Brain microvascular endothelial cell (primary cell): ENCODE results near the gene TMEM52.

Experiments
- DNase-seq: peaks from one replicate; pipeline ENCODE4 v3.0.0-alpha.2; 2020
- H3K27ac ChIP-seq: fragments of 250-450 bp; sonication (Bioruptor Pico); 2 replicates; pipeline ENCODE4 v1.5.1; 2020; ENCODE audit warnings: mild to moderate bottlenecking, moderate library complexity
- H3K27me3 ChIP-seq: fragments of 250-450 bp; sonication (Bioruptor Pico); replicated peaks from 2 replicates; pipeline ENCODE4 v1.5.1; 2020; ENCODE audit warnings: mild to moderate bottlenecking
- H3K36me3 ChIP-seq: fragments of 250-450 bp; sonication (Bioruptor Pico); replicated peaks from 2 replicates; pipeline ENCODE4 v1.5.1; 2020; ENCODE audit warnings: mild to moderate bottlenecking
- H3K4me3 ChIP-seq: 2 replicates; pipeline ENCODE4 v1.5.1; 2011; ENCODE audit warnings: low read depth, mild to moderate bottlenecking, control low read depth, low read length, moderate library complexity
- in situ Hi-C: cut with HindIII; loops from 2 replicates; pipeline ENCODE4 v1.10.0; 2017; ENCODE audit warnings: low sequenced_read_pairs, low pct_ligation_motif_present
- TF ChIP-seq, protein P1 (sequence below): IDR thresholded peaks from 2 replicates; pipeline ENCODE4 v1.5.1; 2011; ENCODE audit warnings: low read depth, mild to moderate bottlenecking, moderate library complexity, low read length, control low read depth, inconsistent platforms; ENCODE audit errors: missing control alignments

Gene TMEM52

DNA sequence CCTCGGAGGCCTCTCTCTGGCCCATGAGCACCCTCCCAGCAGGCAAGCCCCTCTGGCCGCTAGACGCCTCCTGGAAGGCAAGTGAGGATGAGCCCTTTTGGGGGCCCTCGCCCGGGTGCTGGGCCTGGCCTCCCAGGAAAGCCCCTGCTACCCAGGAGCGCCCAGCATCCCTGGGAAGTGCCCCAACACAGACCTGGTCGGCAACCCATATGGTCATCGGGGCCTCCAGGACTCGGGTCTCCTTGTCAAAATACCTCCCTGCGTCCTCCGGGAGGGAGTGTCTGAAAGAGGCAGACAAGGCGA, 21.0 kb upstream of the TMEM52 start:
- in situ Hi-C loops = no loop called here
- peaks cover 14% of the 10 kb centered on the region for H3K27me3 ChIP-seq

DNA sequence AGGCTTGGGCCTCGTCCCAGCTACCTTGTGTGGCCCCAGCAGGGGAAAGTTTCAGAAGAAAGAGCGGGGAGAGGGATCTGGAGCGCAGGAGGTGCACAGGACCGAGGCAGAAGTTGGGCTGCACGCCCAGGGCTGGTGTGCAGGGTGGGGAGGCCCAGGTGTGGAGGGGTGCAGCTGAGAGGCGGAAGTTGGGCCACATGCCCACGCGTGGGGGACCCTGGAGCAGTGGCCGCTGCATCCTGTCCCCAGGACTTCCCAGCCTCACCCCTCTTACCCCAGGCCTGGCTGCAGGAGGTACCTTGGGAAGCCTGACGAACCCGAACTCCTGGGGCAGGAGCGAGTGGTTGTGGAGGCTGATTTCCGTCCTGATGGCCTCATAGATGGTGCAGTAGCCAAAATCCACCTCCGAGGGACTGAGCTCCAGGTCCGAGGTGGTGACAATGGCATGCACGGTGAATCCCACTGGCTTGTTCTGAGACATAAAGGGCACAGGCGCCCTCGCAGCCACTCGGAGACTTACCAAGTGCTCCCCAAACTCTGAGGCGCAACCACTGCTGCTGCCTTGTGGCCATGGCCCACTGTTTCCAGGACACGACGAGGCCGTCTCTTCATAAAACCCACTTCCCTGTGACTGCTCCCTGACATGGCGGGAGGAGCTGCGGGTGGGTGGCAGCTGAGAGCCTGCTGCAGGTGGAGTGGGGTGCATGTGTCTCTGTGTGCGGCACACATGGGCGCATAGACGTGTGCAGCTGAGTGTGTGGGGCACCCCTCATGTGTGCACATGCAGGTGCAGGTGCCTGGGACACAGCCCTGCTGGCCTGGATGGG, 20.4 kb upstream of the TMEM52 start:
- no peak for DNase-seq
- TF ChIP-seq, protein P1, sequence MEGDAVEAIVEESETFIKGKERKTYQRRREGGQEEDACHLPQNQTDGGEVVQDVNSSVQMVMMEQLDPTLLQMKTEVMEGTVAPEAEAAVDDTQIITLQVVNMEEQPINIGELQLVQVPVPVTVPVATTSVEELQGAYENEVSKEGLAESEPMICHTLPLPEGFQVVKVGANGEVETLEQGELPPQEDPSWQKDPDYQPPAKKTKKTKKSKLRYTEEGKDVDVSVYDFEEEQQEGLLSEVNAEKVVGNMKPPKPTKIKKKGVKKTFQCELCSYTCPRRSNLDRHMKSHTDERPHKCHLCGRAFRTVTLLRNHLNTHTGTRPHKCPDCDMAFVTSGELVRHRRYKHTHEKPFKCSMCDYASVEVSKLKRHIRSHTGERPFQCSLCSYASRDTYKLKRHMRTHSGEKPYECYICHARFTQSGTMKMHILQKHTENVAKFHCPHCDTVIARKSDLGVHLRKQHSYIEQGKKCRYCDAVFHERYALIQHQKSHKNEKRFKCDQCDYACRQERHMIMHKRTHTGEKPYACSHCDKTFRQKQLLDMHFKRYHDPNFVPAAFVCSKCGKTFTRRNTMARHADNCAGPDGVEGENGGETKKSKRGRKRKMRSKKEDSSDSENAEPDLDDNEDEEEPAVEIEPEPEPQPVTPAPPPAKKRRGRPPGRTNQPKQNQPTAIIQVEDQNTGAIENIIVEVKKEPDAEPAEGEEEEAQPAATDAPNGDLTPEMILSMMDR = no peak
- H3K36me3 ChIP-seq = no peaks in the 10 kb centered on the region
- in situ Hi-C loops = no loop called here
- H3K27me3 ChIP-seq = peaks cover 14% of the 10 kb centered on the region
- no peak overlapping the region for H3K27ac ChIP-seq
- H3K4me3 ChIP-seq = no peak overlapping the region

More for the DNA sequence above, 21.0 kb upstream of the TMEM52 start:
- H3K36me3 ChIP-seq = no peaks in the 10 kb centered on the region
- DNase-seq = no peak
- H3K27ac ChIP-seq = no peak overlapping the region
- H3K4me3 ChIP-seq = no peak overlapping the region
- TF ChIP-seq, protein P1 = no peak

DNA sequence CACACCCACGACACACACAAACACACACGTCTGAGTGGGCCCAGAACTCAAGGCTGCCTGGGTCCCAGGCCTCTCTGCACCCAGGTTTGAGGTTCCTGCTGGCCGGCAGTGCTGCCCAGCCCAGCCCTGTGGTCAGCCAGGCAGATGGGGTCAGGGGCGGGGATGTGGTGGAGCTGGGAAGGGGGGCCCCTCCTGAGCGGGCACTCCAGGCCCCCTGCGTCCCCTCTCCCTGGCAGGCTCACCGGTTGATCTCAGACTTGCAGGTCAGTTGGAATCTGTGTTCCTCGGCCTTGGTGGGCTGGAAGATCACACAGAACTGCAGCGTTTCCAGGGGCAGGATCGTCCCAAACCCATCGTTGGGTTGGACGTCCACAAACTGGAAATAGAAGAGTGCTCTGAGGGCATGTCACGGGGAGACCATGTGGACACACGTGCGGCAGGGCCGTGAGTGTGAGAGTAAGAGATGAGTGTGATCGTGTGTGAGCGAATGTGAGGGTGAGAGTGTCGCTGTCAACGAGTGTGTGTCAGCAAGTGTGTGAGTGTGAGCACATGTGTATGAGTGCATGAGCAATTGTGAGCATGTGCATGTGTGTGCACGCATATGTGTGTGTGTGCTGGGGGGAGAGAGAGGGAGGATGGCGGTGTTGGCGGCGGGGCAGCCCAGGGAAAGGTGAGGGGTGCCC, 19.7 kb upstream of the TMEM52 start:
- H3K4me3 ChIP-seq = no peak overlapping the region
- H3K27me3 ChIP-seq = peaks cover 14% of the 10 kb centered on the region
- in situ Hi-C loops = no loop called here
- TF ChIP-seq, protein P1 = no peak
- no peak overlapping the region for H3K27ac ChIP-seq
- DNase-seq = no peak
- H3K36me3 ChIP-seq = no peaks in the 10 kb centered on the region

DNA sequence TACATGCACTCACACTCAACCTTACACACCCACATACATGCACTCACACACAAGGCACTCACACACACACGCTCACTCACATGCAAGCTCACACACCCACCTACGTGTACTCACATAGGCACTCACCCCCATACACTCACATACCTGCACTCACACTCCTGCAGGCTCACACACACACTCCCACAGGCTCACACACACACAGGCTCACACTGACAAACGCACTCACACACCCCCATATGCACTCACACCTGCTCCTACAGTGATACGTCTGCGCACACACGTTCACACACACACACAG, 19.1 kb upstream of the TMEM52 start:
- Histone ChIP-seq H3K36me3 (no peaks in the 10 kb centered on the region), H3K4me3 (no peak overlapping the region), H3K27ac (no peak overlapping the region), H3K27me3 (peaks cover 14% of the 10 kb centered on the region)
- in situ Hi-C loops = no loop called here
- no peak for DNase-seq
- TF ChIP-seq, protein P1 = no peak

DNA sequence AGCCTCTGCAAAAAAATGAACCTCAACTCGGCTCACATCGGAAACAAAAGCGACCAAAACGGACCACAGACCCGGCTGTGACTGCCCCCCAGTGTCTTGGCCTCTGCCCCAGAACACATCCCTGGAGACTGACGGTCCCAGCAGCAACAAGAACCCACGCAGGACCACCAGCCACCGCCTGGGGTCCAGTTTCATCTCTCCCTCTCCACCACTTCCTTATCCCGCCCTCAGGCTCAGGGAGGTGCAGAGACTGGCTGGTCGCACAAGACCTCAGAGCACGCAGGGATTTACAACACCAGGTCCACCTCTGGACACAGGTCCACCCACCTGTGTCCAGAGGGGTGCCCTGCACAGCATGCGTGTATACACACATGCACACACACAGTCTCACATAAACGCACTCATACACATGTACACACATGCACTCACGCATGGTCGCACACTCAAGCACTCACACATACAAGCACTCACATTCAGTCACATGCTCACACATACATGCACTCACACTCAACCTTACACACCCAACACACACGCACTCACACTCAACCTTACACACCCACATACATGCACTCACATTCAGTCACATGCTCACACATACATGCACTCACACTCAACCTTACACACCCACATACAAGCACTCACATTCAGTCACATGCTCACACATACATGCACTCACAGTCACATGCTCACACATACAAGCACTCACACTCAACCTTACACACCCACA, 18.6 kb upstream of the TMEM52 start:
- no peak for DNase-seq
- in situ Hi-C loops = no loop called here
- Histone ChIP-seq H3K27me3 (peaks cover 14% of the 10 kb centered on the region), H3K4me3 (no peak overlapping the region), H3K36me3 (no peaks in the 10 kb centered on the region), H3K27ac (no peak overlapping the region)
- TF ChIP-seq, protein P1 = no peak
